Fibroblast of lung (primary cell): ENCODE measurements around the gene ICAM3. TPM values are rescaled to one million over a fixed set of nuclear protein-coding genes. Genes with fewer than 3 reads are reported as not detected.
"Not testable (repeated sequence)": the region's sequence is repeated elsewhere in the genome, so short reads cannot be mapped to it uniquely, and the experiment has no call there.

Experiments used
- DNase-seq, 2 donors: peaks; one replicate each; pipeline versions ENCODE4 v3.0.0 to v3.0.0-alpha.2; 2010; ENCODE audit warnings: low read depth in 2 of 2
- H2AFZ ChIP-seq: 2 replicates; pipeline ENCODE4 v1.5.1; 2012; ENCODE audit warnings: low read length, control low read depth, inconsistent platforms
- H3K27ac ChIP-seq: 2 replicates; pipeline ENCODE4 v1.5.1; 2011; ENCODE audit warnings: low read length, control low read depth; ENCODE audit not compliant: insufficient read depth
- H3K27me3 ChIP-seq: 2 replicates; pipeline ENCODE4 v1.5.1; 2011; ENCODE audit warnings: mild to moderate bottlenecking, low read length; ENCODE audit not compliant: control insufficient read depth, insufficient read depth
- H3K36me3 ChIP-seq: 2 replicates; pipeline ENCODE4 v1.5.1; 2011; ENCODE audit warnings: low read length; ENCODE audit not compliant: control insufficient read depth, insufficient read depth
- H3K4me1 ChIP-seq: 2 replicates; pipeline ENCODE4 v1.5.1; 2011; ENCODE audit warnings: low read length; ENCODE audit not compliant: control insufficient read depth, insufficient read depth; ENCODE audit errors: extremely low read depth
- H3K4me2 ChIP-seq: 2 replicates; pipeline ENCODE4 v1.5.1; 2011; ENCODE audit warnings: low read length, control low read depth; ENCODE audit not compliant: insufficient read depth; ENCODE audit errors: extremely low read depth
- H3K4me3 ChIP-seq, 4 experiments: fragments of 200-600 bp in 1 of 4; sonication (generic) in 1 of 4; replicated peaks in 1 of 4; 2 replicates each; pipeline ENCODE4 v1.5.1; 2011 to 2016; ENCODE audit warnings: low read length in 4 of 4, low read depth in 3 of 4, mild to moderate bottlenecking in 3 of 4, control low read depth in 2 of 4, inconsistent platforms in 1 of 4, mixed read lengths in 1 of 4; ENCODE audit not compliant: insufficient read depth in 1 of 4; ENCODE audit errors: control extremely low read depth in 1 of 4
- H3K79me2 ChIP-seq: 2 replicates; pipeline ENCODE4 v1.5.1; 2012; ENCODE audit warnings: mild to moderate bottlenecking, low read length, inconsistent platforms; ENCODE audit not compliant: control insufficient read depth, insufficient read depth
- H3K9ac ChIP-seq: 2 replicates; pipeline ENCODE4 v1.5.1; 2011; ENCODE audit warnings: mild to moderate bottlenecking, low read length, control low read depth; ENCODE audit not compliant: insufficient read depth
- H3K9me3 ChIP-seq: 2 replicates; pipeline ENCODE4 v1.5.1; 2012; ENCODE audit warnings: low read depth, low read length; ENCODE audit not compliant: control insufficient read depth, insufficient read depth
- H4K20me1 ChIP-seq: 2 replicates; pipeline ENCODE4 v1.5.1; 2011; ENCODE audit warnings: low read length; ENCODE audit not compliant: control insufficient read depth, insufficient read depth; ENCODE audit errors: extremely low read depth
- CTCF ChIP-seq, 2 donors: IDR thresholded peaks in 1 of 2; conservative IDR thresholded peaks in 1 of 2; 1 replicate in 1 of 2; 2 replicates in 1 of 2; pipeline ENCODE4 v1.5.1; 2011 to 2012; ENCODE audit warnings: low read length in 2 of 2, control low read depth in 1 of 2, inconsistent platforms in 1 of 2, low read depth in 1 of 2, mild to moderate bottlenecking in 1 of 2
- EZH2 ChIP-seq: IDR thresholded peaks from 2 replicates; pipeline ENCODE4 v1.5.1; 2012; ENCODE audit warnings: low read length, control low read depth, mild to moderate bottlenecking; ENCODE audit errors: missing control alignments
- polyA plus RNA-seq, 2 donors: library from polyadenylated mRNA; depleted of rRNA in 1 of 2; stranded (reverse) in 1 of 2; unstranded in 1 of 2; fragments of >200 nt; gene quantifications; 2 replicates each; pipeline ENCODE4 v1.2.1, GENCODE V29; 2011 to 2012; ENCODE audit warnings: missing spikeins in 1 of 2
- total RNA-seq: library from RNA; depleted of rRNA; stranded (reverse); fragments of >200 nt; gene quantifications from 2 replicates; pipeline ENCODE4 v1.2.1, GENCODE V29; 2014

Gene ICAM3
- total and polyA plus RNA-seq, 2 donors (not counting 1 experiment from before 2014, with no cell fraction given) = 4.3 to 4.5 TPM

GRCh38 chr19:10380313-10381102 is 41.1 kb upstream of the ICAM3 start, which contains the start of gene TYK2:
Gene TYK2, minus strand, starts transcription at chr19:10380572. Its CDS starts 2,166 bp downstream, at chr19:10378406.
- Histone ChIP-seq H2AFZ (peak within 1 kb of the TSS; percentile 94), H3K27me3 (no peaks in the 10 kb centered on the region), H4K20me1 (no peaks in the 10 kb centered on the region), H3K27ac (peak within 1 kb of the TSS; percentile 69), H3K9ac (peak within 1 kb of the TSS; percentile 79), H3K4me2 (peak within 1 kb of the TSS; percentile 57), H3K79me2 (peaks cover 9% of the 10 kb centered on the region), H3K9me3 (no peaks in the 10 kb centered on the region), H3K4me3 (peak within 1 kb of the TSS; percentile 83 to 98 (median 93)), H3K36me3 (peaks cover 6% of the 10 kb centered on the region), H3K4me1 (no peaks in the 10 kb centered on the region)
- DNase-seq = peak; percentile 96 to 98
- no peak for TF ChIP-seq CTCF (conservative IDR thresholded peaks at IDR 0.05 in 1 of 2, IDR thresholded peaks at IDR 0.05 in 1 of 2; ENCODE audit: low read depth in 1 of 2, low read length in 2 of 2)
- TF ChIP-seq EZH2 = no peak

- H3K79me2 ChIP-seq = peaks cover 9% of the 10 kb centered on the region
- H4K20me1 ChIP-seq = no peaks in the 10 kb centered on the region
- peak overlapping the region; percentile 42 for H3K4me2 ChIP-seq
- no peaks in the 10 kb centered on the region for H3K4me1 ChIP-seq
- peak overlapping the region; percentile 69 for H3K27ac ChIP-seq
- H3K36me3 ChIP-seq = peaks cover 6% of the 10 kb centered on the region
- no peak for DNase-seq
- H3K9me3 ChIP-seq = no peaks in the 10 kb centered on the region
- H2AFZ ChIP-seq = peak overlapping the region; percentile 94
- peak overlapping the region; percentile 79 for H3K9ac ChIP-seq
- no peaks in the 10 kb centered on the region for H3K27me3 ChIP-seq
- H3K4me3 ChIP-seq = peak overlapping the region; percentile 83 to 98 (median 93)
- TF ChIP-seq CTCF (conservative IDR thresholded peaks at IDR 0.05 in 1 of 2, IDR thresholded peaks at IDR 0.05 in 1 of 2; ENCODE audit: low read depth in 1 of 2, low read length in 2 of 2) (no peak), EZH2 (no peak)
Measured at GRCh38 chr19:10379880-10380312, 40.5 kb upstream of the ICAM3 start.

GRCh38 chr19:10378124-10378523 is 38.7 kb upstream of the ICAM3 start:
- Histone ChIP-seq H3K4me2 (no peak overlapping the region), H4K20me1 (no peaks in the 10 kb centered on the region), H3K4me3 (no peak overlapping the region), H2AFZ (no peak overlapping the region), H3K27me3 (no peaks in the 10 kb centered on the region), H3K9ac (no peak overlapping the region), H3K36me3 (peaks cover 6% of the 10 kb centered on the region), H3K9me3 (no peaks in the 10 kb centered on the region), H3K4me1 (no peaks in the 10 kb centered on the region), H3K79me2 (peaks cover 9% of the 10 kb centered on the region), H3K27ac (no peak overlapping the region)
- DNase-seq = no peak
- TF ChIP-seq CTCF (conservative IDR thresholded peaks at IDR 0.05 in 1 of 2, IDR thresholded peaks at IDR 0.05 in 1 of 2; ENCODE audit: low read depth in 1 of 2, low read length in 2 of 2) = no peak

GRCh38 chr19:10377140-10377640 is 37.8 kb upstream of the ICAM3 start:
- not testable (repeated sequence) for H3K4me3 ChIP-seq, H3K9ac ChIP-seq, DNase-seq, H3K36me3 ChIP-seq, H3K4me1 ChIP-seq, H3K27me3 ChIP-seq, H3K27ac ChIP-seq, H4K20me1 ChIP-seq, H3K9me3 ChIP-seq, H3K4me2 ChIP-seq, H2AFZ ChIP-seq, H3K79me2 ChIP-seq
